GM21737 (cell line): ENCODE data around the gene RHBDD3.

ENCODE experiments used
- ATAC-seq: cut with Tn5 transposase; IDR thresholded peaks from one replicate; pipeline ENCODE4 v1.9.1; 2021; ENCODE audit warnings: mild to moderate bottlenecking, moderate library complexity; ENCODE audit not compliant: unreplicated experiment

RHBDD3 gene

DNA sequence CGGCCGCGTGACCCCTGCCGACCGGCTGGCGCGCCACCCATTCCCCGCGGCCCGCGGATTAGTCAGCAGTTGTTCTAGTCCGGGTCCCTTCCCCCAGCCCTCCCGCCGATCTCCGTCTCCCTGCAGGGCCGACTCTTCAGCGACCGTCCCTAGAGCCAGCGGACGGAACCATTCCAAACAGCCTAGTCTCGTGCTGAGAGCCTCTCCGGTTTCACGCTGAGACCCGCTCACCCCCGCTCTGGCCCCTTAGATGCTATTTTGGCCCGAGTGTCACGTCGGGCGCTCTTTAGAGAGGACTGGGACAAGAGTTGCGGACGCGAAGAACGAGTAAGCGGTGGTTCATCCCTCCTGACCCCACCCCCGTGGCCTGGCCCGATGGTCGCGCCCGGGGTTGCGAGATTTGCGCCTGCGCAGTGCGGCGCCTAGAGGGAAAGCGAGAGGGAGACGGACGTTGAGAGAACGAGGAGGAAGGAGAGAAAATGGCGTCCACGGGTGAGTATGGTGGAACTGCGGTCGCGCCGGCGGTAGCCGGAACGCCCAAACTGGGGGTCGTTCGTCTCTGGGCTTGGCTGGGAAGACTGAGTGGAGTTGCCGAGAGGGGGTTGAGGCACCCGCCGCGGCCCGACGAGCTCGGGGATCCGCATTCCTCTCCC lies at the start of gene RHBDD3, which contains the start of gene EWSR1:
Gene RHBDD3, minus strand, starts transcription at position 124 of the 653 bp plus-strand sequence. CDS start 2,355 bp downstream, outside the sequence.
Gene EWSR1, plus strand, starts transcription at position 411 of the 653 bp plus-strand sequence. Its CDS starts 69 bp downstream, at position 480.
- peak; percentile 61 for ATAC-seq

DNA sequence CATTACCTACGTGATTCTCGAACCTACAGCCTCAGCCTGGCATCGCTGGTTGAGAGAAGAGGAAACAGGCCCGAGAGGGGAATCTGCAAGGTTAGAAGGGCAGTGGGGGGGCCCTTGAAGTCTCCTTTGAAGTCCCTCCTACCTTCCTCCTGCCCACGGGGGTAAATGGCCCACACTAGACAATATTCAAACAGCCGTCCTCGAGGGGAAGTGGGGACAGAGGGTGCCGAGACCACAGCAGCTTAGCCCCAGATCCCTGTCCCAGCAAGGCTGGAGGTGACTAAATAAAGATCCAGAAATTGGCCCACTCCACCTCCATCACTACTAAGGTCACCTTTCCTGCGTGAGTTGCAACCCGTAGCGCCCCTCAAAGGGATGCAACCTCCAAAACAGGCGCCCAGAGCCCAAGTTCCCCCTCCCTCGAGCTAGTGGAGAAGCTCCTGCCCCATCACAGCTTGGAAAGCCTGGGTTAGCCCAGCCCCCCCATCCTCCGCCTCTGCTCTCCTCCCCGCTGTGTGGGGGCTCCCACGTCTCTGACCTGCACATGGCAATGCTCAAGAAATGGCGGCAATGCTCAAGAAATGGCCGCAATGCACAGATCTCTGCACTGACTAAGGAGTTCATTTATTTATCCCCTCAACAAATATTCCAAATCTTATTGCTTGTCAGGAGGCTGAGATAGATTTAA lies 48.5 kb upstream of the RHBDD3 start:
- no peak for ATAC-seq

GRCh38 chr22:29315286-29316140 lies 47.7 kb upstream of the RHBDD3 start, which contains the start of gene RASL10A:
Gene RASL10A, minus strand, starts transcription at chr22:29315697. Its CDS starts 451 bp downstream, at chr22:29315246.
- no peak for ATAC-seq

DNA sequence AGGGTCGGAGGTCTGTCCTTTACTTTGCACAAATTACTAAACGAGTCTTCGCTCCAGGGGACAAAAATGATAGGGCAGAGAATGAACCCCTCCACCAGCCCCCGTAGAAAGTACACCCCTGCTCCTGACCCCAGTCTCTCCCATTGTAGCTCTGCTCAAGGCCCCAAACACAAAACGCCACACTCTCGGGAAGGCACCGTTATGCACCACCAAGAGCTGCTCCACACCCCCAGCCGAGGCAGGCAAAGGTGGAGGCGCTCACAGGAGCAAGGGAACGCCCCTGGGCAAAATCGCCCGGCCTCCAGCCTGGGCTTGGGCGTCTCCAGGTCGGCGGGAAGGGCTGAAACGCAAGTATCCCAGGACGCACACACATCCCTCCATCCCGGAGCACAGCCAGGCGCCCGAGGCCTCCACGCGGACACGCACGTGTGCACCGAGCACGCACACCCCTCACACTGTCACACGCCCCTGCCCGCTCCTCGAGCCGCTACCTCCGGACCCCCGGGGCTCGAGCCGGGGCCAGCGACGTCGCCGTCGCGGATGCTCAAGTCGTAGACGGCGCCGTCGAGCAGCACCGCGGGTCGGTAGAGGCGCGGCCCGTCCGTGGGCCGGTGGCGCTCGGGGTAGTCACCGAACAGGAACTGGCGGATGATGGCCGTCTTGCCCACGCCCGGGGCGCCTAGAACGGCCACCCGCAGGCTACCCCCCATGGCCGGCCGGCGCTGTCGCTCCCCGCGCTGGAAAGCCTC lies 46.9 kb upstream of the RHBDD3 start:
- no peak for ATAC-seq

GRCh38 chr22:29313576-29314466 lies 46.0 kb upstream of the RHBDD3 start:
- no peak for ATAC-seq

DNA sequence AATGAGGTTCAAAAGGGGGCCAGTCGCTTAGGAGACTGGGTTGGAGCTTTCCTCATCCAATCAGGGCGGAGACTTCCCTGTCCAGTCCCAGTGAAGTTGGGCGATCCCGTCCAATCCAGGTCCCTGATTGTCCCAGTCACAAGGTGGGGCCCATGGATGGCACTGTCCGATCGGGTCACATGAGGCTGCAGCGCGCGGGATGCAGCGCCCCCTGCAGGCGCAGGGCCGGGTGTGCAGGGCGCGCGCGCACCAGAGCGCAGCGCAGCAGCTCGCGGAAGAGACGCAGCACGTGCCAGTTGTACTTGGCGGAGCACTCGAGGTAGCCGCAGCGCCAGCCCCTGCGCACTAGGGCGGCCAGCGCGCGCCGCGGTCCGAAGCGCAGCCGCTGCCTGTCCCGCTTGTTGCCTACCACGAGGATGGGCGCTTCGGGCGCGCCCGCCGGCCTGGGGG lies 45.4 kb upstream of the RHBDD3 start:
- ATAC-seq, result no peak

- no peak for ATAC-seq
Measured at GRCh38 chr22:29312218-29313125, 44.7 kb upstream of the RHBDD3 start.

DNA sequence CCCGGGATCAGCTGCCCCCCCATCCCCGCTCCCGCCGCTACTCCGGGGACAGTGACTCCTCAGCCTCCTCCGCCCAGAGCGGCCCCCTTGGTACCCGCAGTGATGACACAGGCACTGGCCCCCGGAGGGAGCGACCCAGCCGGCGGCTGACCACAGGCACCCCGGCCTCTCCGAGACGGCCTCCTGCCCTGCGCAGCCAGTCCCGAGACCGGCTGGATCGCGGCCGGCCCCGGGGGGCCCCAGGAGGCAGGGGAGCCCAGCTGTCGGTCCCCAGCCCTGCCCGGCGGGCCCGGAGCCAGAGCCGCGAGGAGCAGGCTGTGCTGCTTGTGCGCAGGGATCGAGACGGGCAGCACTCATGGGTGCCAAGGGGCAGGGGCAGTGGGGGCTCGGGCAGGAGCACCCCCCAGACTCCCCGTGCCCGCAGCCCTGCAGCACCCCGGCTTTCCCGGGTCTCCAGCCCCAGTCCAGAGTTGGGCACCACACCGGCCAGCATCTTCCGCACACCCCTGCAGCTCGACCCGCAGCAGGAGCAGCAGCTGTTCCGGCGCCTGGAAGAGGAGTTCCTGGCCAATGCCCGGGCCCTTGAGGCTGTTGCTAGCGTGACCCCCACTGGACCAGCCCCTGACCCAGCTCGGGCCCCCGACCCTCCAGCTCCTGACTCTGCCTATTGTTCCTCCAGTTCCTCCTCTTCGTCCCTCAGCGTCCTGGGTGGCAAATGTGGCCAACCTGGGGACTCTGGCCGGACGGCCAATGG lies 43.9 kb upstream of the RHBDD3 start:
- ATAC-seq, result no peak

DNA sequence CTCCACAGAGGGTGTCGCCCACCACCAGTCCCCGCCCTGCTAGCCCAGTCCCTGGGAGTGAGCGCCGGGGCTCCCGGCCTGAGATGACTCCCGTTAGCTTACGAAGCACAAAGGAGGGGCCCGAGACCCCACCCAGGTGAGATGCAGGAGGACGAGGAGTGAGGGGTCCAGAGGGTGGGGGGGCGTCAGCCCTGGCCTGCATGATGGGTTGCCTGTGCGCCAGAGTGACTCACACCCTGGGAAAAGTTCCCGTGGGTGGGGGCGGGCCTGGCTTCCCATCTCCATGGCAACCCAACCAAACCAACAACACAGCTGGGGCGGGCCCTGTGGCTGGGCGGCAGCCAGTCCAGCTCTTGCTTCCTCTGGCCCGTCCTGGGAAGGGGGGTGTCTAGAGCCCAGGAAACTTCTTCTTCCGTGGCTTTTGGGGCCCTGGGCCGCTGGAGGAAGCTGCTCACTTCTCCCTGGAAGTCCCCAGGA lies 43.1 kb upstream of the RHBDD3 start:
- ATAC-seq, result no peak

DNA sequence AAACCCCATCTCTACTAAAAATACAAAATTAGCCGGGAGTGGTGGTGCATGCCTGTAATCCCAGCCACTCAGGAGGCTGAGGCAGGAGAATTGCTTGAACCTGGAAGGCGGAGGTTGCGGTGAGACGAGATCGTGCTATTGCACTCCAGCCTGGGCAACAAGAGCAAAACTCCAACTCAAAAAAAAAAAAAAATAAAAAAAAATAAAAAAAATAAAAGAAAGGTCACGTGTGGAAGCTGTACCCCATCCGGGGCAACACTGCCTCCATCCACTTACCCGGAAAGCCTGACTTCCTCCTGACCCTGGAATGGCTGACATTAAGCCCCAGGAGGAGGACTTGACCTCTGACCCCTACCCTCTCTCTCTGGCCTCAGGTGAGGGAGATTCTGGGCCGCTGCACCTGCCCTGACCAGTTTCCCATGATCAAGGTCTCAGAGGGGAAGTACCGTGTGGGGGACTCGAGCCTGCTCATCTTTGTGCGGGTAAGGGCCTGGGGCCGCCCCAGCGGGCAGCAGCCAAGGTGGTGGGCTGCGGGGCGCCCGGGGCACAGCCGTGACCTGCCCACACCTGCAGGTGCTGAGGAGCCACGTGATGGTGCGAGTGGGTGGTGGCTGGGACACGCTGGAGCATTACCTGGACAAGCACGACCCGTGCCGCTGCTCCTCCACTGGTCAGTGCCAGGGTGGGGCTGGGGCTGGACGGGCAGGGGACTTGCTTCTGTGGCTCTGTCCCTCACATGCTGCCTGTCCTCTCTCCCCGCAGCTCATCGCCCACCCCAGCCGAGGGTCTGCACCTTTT lies 42.5 kb upstream of the RHBDD3 start:
- no peak for ATAC-seq

- ATAC-seq, result no peak
Measured at GRCh38 chr22:29309332-29310064, 41.7 kb upstream of the RHBDD3 start.

DNA sequence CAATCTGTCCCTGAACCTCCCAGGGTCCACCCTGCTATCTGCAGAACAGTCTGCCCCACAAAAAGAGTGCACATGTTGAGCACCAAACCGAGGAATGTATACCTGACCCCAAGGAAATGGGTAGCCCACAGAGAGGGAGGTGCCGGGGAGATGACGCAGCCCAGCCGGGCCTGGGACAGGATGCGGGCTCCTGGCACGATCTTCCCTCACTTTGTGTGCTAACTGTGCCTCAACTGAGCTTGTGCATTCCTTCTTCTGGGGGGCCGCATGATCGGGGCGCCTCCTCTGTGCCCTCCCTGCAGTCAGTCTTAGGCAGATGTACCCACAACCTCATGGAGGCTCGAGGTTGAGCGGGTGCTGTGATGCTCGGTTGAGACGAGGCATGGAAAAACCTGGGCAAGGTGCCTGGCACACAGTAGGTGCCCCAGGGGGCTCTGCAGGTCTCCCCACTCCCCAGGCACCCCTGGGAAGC lies 41.0 kb upstream of the RHBDD3 start:
- ATAC-seq, result no peak

- no peak for ATAC-seq
Measured at GRCh38 chr22:29308148-29308790, 40.5 kb upstream of the RHBDD3 start.

- no peak for ATAC-seq
Measured at GRCh38 chr22:29307596-29308147, 39.9 kb upstream of the RHBDD3 start.
